Suprapubic skin (tissue), 4 donors: ENCODE results near the gene PTGDR2. TPM values are rescaled to one million over a fixed set of nuclear protein-coding genes. Genes with fewer than 3 reads are reported as not detected.

ENCODE experiments used
- DNase-seq, 2 donors: peaks; one replicate each; pipeline ENCODE4 v3.0.0-alpha.2; 2019; ENCODE audit warnings: low spot score in 2 of 2
- H3K27ac ChIP-seq: fragments of 200-600 bp; sonication (generic); one replicate; pipeline ENCODE4 v1.5.1; 2019
- H3K27me3 ChIP-seq: fragments of 200-600 bp; sonication (generic); one replicate; pipeline ENCODE4 v1.5.1; 2019
- H3K36me3 ChIP-seq: fragments of 200-600 bp; sonication (generic); one replicate; pipeline ENCODE4 v1.5.1; 2019
- H3K4me1 ChIP-seq: fragments of 200-600 bp; sonication (generic); one replicate; pipeline ENCODE4 v1.5.1; 2019
- H3K4me3 ChIP-seq: fragments of 200-600 bp; sonication (generic); one replicate; pipeline ENCODE4 v1.5.1; 2019; ENCODE audit warnings: mild to moderate bottlenecking
- H3K9me3 ChIP-seq: fragments of 200-600 bp; sonication (generic); one replicate; pipeline ENCODE4 v1.5.1; 2019
- EP300 ChIP-seq: sonication (generic); formaldehyde crosslinking; IDR thresholded peaks from one replicate; pipeline ENCODE4 v1.6.1; 2017; ENCODE audit warnings: antibody characterized with exemption
- POLR2A ChIP-seq, 2 donors: fragments of 450-650 bp; IDR thresholded peaks; one replicate each; pipeline ENCODE4 v1.6.1; 2017; ENCODE audit warnings: antibody characterized with exemption in 2 of 2, mild to moderate bottlenecking in 2 of 2, moderate library complexity in 2 of 2
- POLR2AphosphoS5 ChIP-seq, 3 donors: sonication (generic); formaldehyde crosslinking; IDR thresholded peaks; one replicate each; pipeline ENCODE4 v1.6.1; 2017; ENCODE audit warnings: antibody characterized with exemption in 3 of 3
- WGBS: methylation state at CpG from one replicate; pipeline ENCODE4 v1.1.5; 2018; 5-methylcytosine and 5-hydroxymethylcytosine counted together
- total RNA-seq, 4 donors: library from RNA; depleted of rRNA; stranded (reverse); fragments of >200 nt; gene quantifications; one replicate each; pipeline ENCODE4 v1.1.0, GENCODE V29; 2016
- TF ChIP-seq, protein P1 (sequence below), 2 donors: fragments of 200-600 bp in 1 of 2; fragments of 450-650 bp in 1 of 2; sonication (generic) in 1 of 2; IDR thresholded peaks; one replicate each; pipeline ENCODE4 v1.5.1; 2016 to 2019; ENCODE audit warnings: antibody characterized with exemption in 2 of 2, mild to moderate bottlenecking in 1 of 2, moderate library complexity in 1 of 2

Gene PTGDR2
- total RNA-seq, 4 donors from 2014 or later: 0.19 to 0.68 (median 0.34) TPM; not detected in 1

- Histone ChIP-seq H3K9me3 (no peaks in the 10 kb centered on the region), H3K27ac (no peak overlapping the region), H3K4me3 (no peak overlapping the region), H3K27me3 (no peaks in the 10 kb centered on the region), H3K4me1 (no peaks in the 10 kb centered on the region), H3K36me3 (peaks cover 26% of the 10 kb centered on the region)
- TF ChIP-seq POLR2AphosphoS5 (IDR thresholded peaks at IDR 0.05): no peak
- no peak for TF ChIP-seq EP300
- TF ChIP-seq POLR2A (IDR thresholded peaks at IDR 0.05): no peak
- TF ChIP-seq, protein P1, sequence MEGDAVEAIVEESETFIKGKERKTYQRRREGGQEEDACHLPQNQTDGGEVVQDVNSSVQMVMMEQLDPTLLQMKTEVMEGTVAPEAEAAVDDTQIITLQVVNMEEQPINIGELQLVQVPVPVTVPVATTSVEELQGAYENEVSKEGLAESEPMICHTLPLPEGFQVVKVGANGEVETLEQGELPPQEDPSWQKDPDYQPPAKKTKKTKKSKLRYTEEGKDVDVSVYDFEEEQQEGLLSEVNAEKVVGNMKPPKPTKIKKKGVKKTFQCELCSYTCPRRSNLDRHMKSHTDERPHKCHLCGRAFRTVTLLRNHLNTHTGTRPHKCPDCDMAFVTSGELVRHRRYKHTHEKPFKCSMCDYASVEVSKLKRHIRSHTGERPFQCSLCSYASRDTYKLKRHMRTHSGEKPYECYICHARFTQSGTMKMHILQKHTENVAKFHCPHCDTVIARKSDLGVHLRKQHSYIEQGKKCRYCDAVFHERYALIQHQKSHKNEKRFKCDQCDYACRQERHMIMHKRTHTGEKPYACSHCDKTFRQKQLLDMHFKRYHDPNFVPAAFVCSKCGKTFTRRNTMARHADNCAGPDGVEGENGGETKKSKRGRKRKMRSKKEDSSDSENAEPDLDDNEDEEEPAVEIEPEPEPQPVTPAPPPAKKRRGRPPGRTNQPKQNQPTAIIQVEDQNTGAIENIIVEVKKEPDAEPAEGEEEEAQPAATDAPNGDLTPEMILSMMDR (IDR thresholded peaks at IDR 0.05): no peak
- 45% methylated on average over 7 of the region's 8 CpGs for WGBS
- DNase-seq: no peak
These were observed 664 bp downstream of the PTGDR2 start for GRCh38 chr11:60854847-60855725.

GRCh38 chr11:60854140-60854846, 1.5 kb downstream of the PTGDR2 start:
- DNase-seq: no peak
- peaks cover 34% of the 10 kb centered on the region for H3K36me3 ChIP-seq
- H3K4me3 ChIP-seq: no peak overlapping the region
- no peaks in the 10 kb centered on the region for H3K27me3 ChIP-seq
- no peak overlapping the region for H3K27ac ChIP-seq
- no peak for TF ChIP-seq EP300
- TF ChIP-seq, protein P1 (IDR thresholded peaks at IDR 0.05): no peak
- no peak for TF ChIP-seq POLR2A (IDR thresholded peaks at IDR 0.05)
- no peak for TF ChIP-seq POLR2AphosphoS5 (IDR thresholded peaks at IDR 0.05)
- no peaks in the 10 kb centered on the region for H3K9me3 ChIP-seq
- H3K4me1 ChIP-seq: no peaks in the 10 kb centered on the region
- WGBS: 76% methylated on average over 8 of the region's 8 CpGs

DNA sequence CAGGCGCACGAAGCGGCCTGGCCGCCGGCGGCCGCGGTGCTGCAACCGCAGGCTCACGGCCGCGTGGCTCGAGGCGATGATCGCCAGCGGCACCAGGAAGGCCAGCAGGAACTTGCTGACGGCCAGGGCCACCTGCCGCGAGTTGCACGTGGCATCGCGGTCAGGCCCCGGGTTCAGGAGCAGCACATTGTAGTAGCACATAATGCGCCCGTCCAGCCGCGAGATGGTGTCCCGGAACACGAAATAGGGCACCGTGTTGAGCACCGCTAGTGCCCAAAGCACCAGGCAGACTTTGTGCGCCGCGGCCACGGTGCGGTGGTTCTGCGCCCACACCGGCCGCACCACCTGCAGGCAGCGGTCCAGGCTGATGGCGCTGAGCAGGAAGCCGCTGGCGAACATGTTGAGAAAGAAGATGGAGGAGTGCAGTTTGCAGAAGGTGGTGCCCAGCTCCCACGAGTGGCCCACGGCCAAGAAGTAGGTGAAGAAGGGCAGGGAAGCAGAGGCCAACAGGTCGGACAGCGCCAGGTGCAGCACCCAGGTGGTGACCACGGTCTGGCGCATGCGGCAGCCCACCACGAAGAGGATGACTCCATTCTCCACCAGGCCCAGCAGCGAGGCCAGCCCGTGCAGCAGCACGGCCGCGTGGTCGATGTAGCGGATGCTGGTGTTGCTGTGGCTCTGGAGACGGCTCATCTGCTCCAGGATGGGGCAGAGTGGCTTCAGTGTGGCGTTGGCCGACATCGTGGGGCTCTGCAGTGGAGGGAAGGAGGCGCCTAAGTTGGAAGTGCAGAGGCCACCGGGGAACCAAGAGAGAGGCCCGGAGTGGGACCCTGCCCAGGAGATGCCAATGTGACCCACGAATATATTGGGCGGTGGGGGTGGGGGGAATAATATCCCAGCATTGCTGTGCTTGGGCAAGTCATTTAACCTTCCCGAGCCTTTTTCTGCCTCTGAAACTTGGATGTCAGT, 2.5 kb downstream of the PTGDR2 start:
- WGBS: 92% methylated on average over 30 of the region's 68 CpGs
- DNase-seq: no peak
- no peak overlapping the region for H3K27ac ChIP-seq
- no peaks in the 10 kb centered on the region for H3K4me1 ChIP-seq
- H3K36me3 ChIP-seq: peaks cover 44% of the 10 kb centered on the region
- H3K9me3 ChIP-seq: no peaks in the 10 kb centered on the region
- TF ChIP-seq, protein P1 (IDR thresholded peaks at IDR 0.05): no peak
- TF ChIP-seq POLR2AphosphoS5 (IDR thresholded peaks at IDR 0.05): no peak
- TF ChIP-seq POLR2A (IDR thresholded peaks at IDR 0.05): no peak
- TF ChIP-seq EP300: no peak
- H3K27me3 ChIP-seq: no peaks in the 10 kb centered on the region
- H3K4me3 ChIP-seq: no peak overlapping the region

DNA sequence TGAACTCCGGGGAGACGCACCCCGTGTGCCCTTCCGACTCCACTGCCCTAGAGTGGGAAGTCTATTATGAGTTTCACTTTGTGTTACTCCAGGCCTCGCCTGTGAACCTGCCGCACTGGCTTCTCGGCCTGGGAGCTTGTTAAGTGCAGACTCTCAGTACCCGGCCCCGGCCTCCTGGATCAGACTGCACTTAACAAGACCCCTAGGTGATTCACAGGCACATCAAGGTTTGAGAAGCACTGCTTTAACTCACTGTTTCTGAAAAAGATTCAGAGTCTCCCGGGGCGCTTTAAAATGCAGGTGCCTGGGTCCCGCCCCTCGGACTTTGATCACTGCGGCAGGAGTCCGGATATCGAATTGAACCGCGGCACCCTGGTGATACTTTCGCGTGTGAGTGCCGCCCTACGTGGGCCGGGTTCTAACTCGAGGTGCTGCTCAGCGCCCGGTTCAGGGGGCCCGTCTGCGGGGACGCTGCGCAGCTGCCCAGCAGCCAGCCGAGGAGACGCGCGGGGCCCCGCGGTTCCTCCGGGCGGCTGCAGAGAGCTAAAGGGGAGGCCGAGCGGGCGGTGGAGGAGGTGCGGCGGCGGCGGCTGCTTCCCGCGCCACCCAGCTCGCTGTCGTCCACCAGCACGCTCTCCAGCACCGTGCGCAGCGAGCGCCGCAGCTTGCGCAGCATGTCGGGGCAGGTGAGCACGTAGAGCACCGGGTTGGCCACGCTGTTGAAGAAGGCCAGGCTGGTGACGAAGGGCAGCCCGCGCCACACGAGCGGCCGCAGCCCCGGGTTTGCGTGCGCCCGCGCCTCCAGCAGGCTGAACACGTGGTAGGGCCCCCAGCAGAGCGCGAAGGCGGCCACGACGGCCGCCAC, 3.4 kb downstream of the PTGDR2 start:
- no peak for TF ChIP-seq POLR2AphosphoS5 (IDR thresholded peaks at IDR 0.05)
- no peak for TF ChIP-seq POLR2A (IDR thresholded peaks at IDR 0.05)
- TF ChIP-seq EP300: no peak
- TF ChIP-seq, protein P1 (IDR thresholded peaks at IDR 0.05): no peak
- Histone ChIP-seq H3K4me3 (peak overlapping the region; percentile 5), H3K9me3 (no peaks in the 10 kb centered on the region), H3K36me3 (peaks cover 53% of the 10 kb centered on the region), H3K27ac (no peak overlapping the region), H3K4me1 (no peaks in the 10 kb centered on the region), H3K27me3 (no peaks in the 10 kb centered on the region)
- DNase-seq: no peak
- 75% methylated on average over 18 of the region's 78 CpGs for WGBS
